Measurements from ENCODE around the gene PRKRIP1.
"Not testable (repeated sequence)": the region's sequence is repeated elsewhere in the genome, so short reads cannot be mapped to it uniquely, and the experiment has no call there.

Gene PRKRIP1

GRCh38 chr7:102372796-102373195 lies 23.4 kb upstream of the PRKRIP1 start:
- H3K4me2 ChIP-seq (ENCODE audit: insufficient read depth, low read length, poor library complexity, severe bottlenecking); H2AFZ ChIP-seq (ENCODE audit: low read length); H3K79me1 ChIP-seq (ENCODE audit: low read depth, low read length); H2BK120ac ChIP-seq (ENCODE audit: low read depth, low read length); H3K4ac ChIP-seq (ENCODE audit: low read length); H3K23ac ChIP-seq (ENCODE audit: low read depth, low read length, poor library complexity); H4K91ac ChIP-seq (ENCODE audit: low read depth, low read length, poor library complexity); H4K8ac ChIP-seq (ENCODE audit: low read depth, low read length); H3K9ac ChIP-seq (ENCODE audit: low read depth, low read length, poor library complexity); H3K14ac ChIP-seq (ENCODE audit: low read length); H3K18ac ChIP-seq (ENCODE audit: low read length); H3K27me3 ChIP-seq (ENCODE audit: control insufficient read depth in 3 of 3, insufficient read depth in 3 of 3, low read depth in 1 of 3, low read length in 3 of 3); H2BK15ac ChIP-seq (ENCODE audit: low read length); H2AK5ac ChIP-seq (ENCODE audit: low read depth, low read length); DNase-seq (ENCODE audit: low spot score); H3K9me3 ChIP-seq (replicated peaks in 1 of 2; ENCODE audit: control insufficient read depth in 2 of 2, insufficient read depth in 1 of 2, low read depth in 1 of 2, low read length in 2 of 2); H3K4me1 ChIP-seq (ENCODE audit: control insufficient read depth in 2 of 2, insufficient read depth in 1 of 2, low read depth in 1 of 2, low read length in 2 of 2); H3K4me3 ChIP-seq (ENCODE audit: low read length in 2 of 2); H3K27ac ChIP-seq (replicated peaks; ENCODE audit: low read length); H2BK12ac ChIP-seq (ENCODE audit: low read length); H2BK5ac ChIP-seq (ENCODE audit: low read length): not testable (repeated sequence)
- H3K36me3 ChIP-seq (replicated peaks in 1 of 2; ENCODE audit: control insufficient read depth in 2 of 2, insufficient read depth in 2 of 2, low read length in 2 of 2) = peaks cover 2 to 26% of the 10 kb centered on the region in 2 donors
- WGBS, 2 donors (ENCODE audit: extremely low coverage in 2 of 2, insufficient read length in 2 of 2, insufficient replicate concordance in 1 of 2) = no CpG with 5 or more reads among the region's 2 CpGs

DNA sequence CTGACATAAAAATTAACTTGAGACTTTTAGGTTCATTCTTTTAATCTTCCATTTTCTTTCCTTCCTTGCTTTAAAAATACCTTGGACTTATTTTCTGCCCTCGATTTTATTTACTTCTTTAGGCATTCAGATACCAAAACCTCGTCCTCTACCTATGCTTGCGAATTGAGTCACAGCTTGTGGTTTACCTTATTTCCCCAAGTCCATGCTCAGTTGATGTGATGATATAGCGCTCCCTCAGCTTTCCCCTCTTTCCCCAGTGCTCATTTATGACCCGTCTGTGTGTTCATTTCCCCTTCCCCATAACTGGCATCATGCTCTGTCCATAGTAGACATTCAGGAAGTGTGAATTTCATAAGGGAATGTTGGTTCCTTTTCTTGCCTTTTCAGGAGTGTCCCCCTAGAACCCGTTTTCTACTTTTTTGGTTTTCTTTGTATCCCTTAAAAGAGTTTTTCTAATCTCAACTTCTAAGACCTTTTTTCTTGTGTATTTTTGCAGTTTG lies 19.1 kb upstream of the PRKRIP1 start:
- H2BK120ac ChIP-seq (ENCODE audit: low read depth, low read length) = no peak overlapping the region
- no peaks in the 10 kb centered on the region for H3K9me3 ChIP-seq (replicated peaks in 1 of 2; ENCODE audit: control insufficient read depth in 2 of 2, insufficient read depth in 1 of 2, low read depth in 1 of 2, low read length in 2 of 2)
- H2AFZ ChIP-seq (ENCODE audit: low read length) = no peak overlapping the region
- no peak overlapping the region for H4K8ac ChIP-seq (ENCODE audit: low read depth, low read length)
- WGBS, 2 donors (ENCODE audit: extremely low coverage in 2 of 2, insufficient read length in 2 of 2, insufficient replicate concordance in 1 of 2) = no CpG with 5 or more reads among the region's 6 CpGs
- no peaks in the 10 kb centered on the region for H3K27me3 ChIP-seq (ENCODE audit: control insufficient read depth in 3 of 3, insufficient read depth in 3 of 3, low read depth in 1 of 3, low read length in 3 of 3)
- no peak overlapping the region for H3K14ac ChIP-seq (ENCODE audit: low read length)
- H3K27ac ChIP-seq (replicated peaks; ENCODE audit: low read length) = no peak overlapping the region
- no peak overlapping the region for H3K4me2 ChIP-seq (ENCODE audit: insufficient read depth, low read length, poor library complexity, severe bottlenecking)
- no peak overlapping the region for H2BK15ac ChIP-seq (ENCODE audit: low read length)
- DNase-seq (ENCODE audit: low spot score) = no peak
- no peak overlapping the region for H3K4ac ChIP-seq (ENCODE audit: low read length)
- no peak overlapping the region for H4K91ac ChIP-seq (ENCODE audit: low read depth, low read length, poor library complexity)
- no peak overlapping the region for H3K4me3 ChIP-seq (ENCODE audit: low read length in 2 of 2)
- no peak overlapping the region for H2BK5ac ChIP-seq (ENCODE audit: low read length)
- H3K79me1 ChIP-seq (ENCODE audit: low read depth, low read length) = no peaks in the 10 kb centered on the region
- no peak overlapping the region for H3K23ac ChIP-seq (ENCODE audit: low read depth, low read length, poor library complexity)
- H3K9ac ChIP-seq (ENCODE audit: low read depth, low read length, poor library complexity) = no peak overlapping the region
- H3K18ac ChIP-seq (ENCODE audit: low read length) = no peak overlapping the region
- H3K36me3 ChIP-seq (replicated peaks in 1 of 2; ENCODE audit: control insufficient read depth in 2 of 2, insufficient read depth in 2 of 2, low read length in 2 of 2) = peaks cover 7 to 56% of the 10 kb centered on the region in 2 donors
- H2BK12ac ChIP-seq (ENCODE audit: low read length) = no peak overlapping the region
- H2AK5ac ChIP-seq (ENCODE audit: low read depth, low read length) = no peak overlapping the region
- H3K4me1 ChIP-seq (ENCODE audit: control insufficient read depth in 2 of 2, insufficient read depth in 1 of 2, low read depth in 1 of 2, low read length in 2 of 2) = no peaks in the 10 kb centered on the region

DNA sequence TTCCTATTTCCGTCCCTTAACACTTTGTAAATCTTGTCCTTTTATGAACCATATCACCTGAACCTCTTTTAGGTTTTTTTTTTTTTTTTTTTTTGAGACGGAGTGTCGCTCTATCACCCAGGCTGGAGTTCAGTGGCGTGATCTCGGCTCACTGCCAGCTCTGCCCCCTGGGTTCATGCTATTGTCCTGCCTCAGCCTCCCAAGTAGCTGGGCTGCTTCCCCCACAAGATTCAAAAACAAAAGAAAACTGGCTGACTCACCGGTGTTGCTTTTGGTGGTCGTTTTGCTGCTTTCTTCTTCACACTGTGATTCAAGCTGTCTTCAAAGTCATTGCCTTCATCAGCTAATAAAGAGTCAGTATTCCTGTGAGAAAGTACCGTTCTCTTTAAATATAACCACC lies 15.3 kb upstream of the PRKRIP1 start:
- peaks cover 8 to 61% of the 10 kb centered on the region in 2 donors for H3K36me3 ChIP-seq (replicated peaks in 1 of 2; ENCODE audit: control insufficient read depth in 2 of 2, insufficient read depth in 2 of 2, low read length in 2 of 2)
- WGBS, 2 donors (ENCODE audit: extremely low coverage in 2 of 2, insufficient read length in 2 of 2, insufficient replicate concordance in 1 of 2) = no CpG with 5 or more reads among the region's 8 CpGs

DNA sequence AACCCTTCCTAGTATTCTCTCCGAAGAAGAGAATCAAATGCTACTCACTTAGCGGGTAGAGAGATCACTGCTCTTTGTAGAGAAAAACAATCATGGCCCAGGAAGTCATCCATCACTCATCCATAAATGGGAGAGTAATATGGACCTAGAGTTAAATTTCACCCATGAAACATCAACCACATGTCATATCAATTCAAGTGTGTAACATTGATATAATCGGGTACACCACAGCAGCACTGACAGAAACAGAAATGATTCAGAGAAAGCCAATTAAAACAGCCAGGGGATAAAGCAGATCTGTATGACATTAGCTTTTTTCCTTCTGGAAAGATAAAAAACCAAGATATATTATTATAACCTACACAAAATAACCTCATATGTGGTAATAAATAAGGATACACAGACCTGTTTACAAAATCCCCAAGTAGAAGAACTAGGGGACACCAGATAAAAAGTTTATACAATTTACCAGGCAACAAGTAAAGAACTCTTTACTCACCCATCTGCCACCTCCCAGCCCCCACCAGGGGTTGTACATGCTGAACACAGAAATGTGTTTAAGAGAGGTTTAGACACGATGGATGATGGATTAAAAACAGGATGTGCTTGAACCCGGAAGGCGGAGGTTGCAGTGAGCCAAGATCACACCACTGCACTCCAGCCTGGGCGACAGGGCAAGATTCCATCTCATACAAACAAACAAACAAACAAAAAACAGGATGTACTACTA lies 14.3 kb upstream of the PRKRIP1 start:
- WGBS, 2 donors (ENCODE audit: extremely low coverage in 2 of 2, insufficient read length in 2 of 2, insufficient replicate concordance in 1 of 2) = no CpG with 5 or more reads among the region's 7 CpGs
- H2BK12ac ChIP-seq (ENCODE audit: low read length); H3K9me3 ChIP-seq (replicated peaks in 1 of 2; ENCODE audit: control insufficient read depth in 2 of 2, insufficient read depth in 1 of 2, low read depth in 1 of 2, low read length in 2 of 2); H4K8ac ChIP-seq (ENCODE audit: low read depth, low read length); H2BK5ac ChIP-seq (ENCODE audit: low read length); DNase-seq (ENCODE audit: low spot score); H3K18ac ChIP-seq (ENCODE audit: low read length); H2AK5ac ChIP-seq (ENCODE audit: low read depth, low read length); H3K4me2 ChIP-seq (ENCODE audit: insufficient read depth, low read length, poor library complexity, severe bottlenecking); H3K14ac ChIP-seq (ENCODE audit: low read length); H3K4ac ChIP-seq (ENCODE audit: low read length); H3K23ac ChIP-seq (ENCODE audit: low read depth, low read length, poor library complexity); H2BK120ac ChIP-seq (ENCODE audit: low read depth, low read length); H4K91ac ChIP-seq (ENCODE audit: low read depth, low read length, poor library complexity); H3K9ac ChIP-seq (ENCODE audit: low read depth, low read length, poor library complexity); H3K79me1 ChIP-seq (ENCODE audit: low read depth, low read length); H3K4me3 ChIP-seq (ENCODE audit: low read length in 2 of 2); H2BK15ac ChIP-seq (ENCODE audit: low read length); H3K27ac ChIP-seq (replicated peaks; ENCODE audit: low read length); H2AFZ ChIP-seq (ENCODE audit: low read length); H3K4me1 ChIP-seq (ENCODE audit: control insufficient read depth in 2 of 2, insufficient read depth in 1 of 2, low read depth in 1 of 2, low read length in 2 of 2); H3K27me3 ChIP-seq (ENCODE audit: control insufficient read depth in 3 of 3, insufficient read depth in 3 of 3, low read depth in 1 of 3, low read length in 3 of 3): not testable (repeated sequence)
- H3K36me3 ChIP-seq (replicated peaks in 1 of 2; ENCODE audit: control insufficient read depth in 2 of 2, insufficient read depth in 2 of 2, low read length in 2 of 2) = peaks cover 8 to 62% of the 10 kb centered on the region in 2 donors

More for the DNA sequence above, 15.3 kb upstream of the PRKRIP1 start:
- not testable (repeated sequence) for H2BK120ac ChIP-seq (ENCODE audit: low read depth, low read length); H3K4me3 ChIP-seq (ENCODE audit: low read length in 2 of 2); H2AK5ac ChIP-seq (ENCODE audit: low read depth, low read length); H3K9ac ChIP-seq (ENCODE audit: low read depth, low read length, poor library complexity); H2AFZ ChIP-seq (ENCODE audit: low read length); H4K8ac ChIP-seq (ENCODE audit: low read depth, low read length); H3K23ac ChIP-seq (ENCODE audit: low read depth, low read length, poor library complexity); H3K4ac ChIP-seq (ENCODE audit: low read length); H4K91ac ChIP-seq (ENCODE audit: low read depth, low read length, poor library complexity); H2BK15ac ChIP-seq (ENCODE audit: low read length); H3K79me1 ChIP-seq (ENCODE audit: low read depth, low read length); H3K14ac ChIP-seq (ENCODE audit: low read length); H2BK5ac ChIP-seq (ENCODE audit: low read length); H3K27me3 ChIP-seq (ENCODE audit: control insufficient read depth in 3 of 3, insufficient read depth in 3 of 3, low read depth in 1 of 3, low read length in 3 of 3); DNase-seq (ENCODE audit: low spot score); H3K18ac ChIP-seq (ENCODE audit: low read length); H2BK12ac ChIP-seq (ENCODE audit: low read length); H3K4me1 ChIP-seq (ENCODE audit: control insufficient read depth in 2 of 2, insufficient read depth in 1 of 2, low read depth in 1 of 2, low read length in 2 of 2); H3K9me3 ChIP-seq (replicated peaks in 1 of 2; ENCODE audit: control insufficient read depth in 2 of 2, insufficient read depth in 1 of 2, low read depth in 1 of 2, low read length in 2 of 2); H3K4me2 ChIP-seq (ENCODE audit: insufficient read depth, low read length, poor library complexity, severe bottlenecking); H3K27ac ChIP-seq (replicated peaks; ENCODE audit: low read length)
